GM12873 (cell line): ENCODE results near the gene ZFPM1.

ENCODE experiments used
- TF ChIP-seq, protein P1 (sequence below): IDR thresholded peaks from 2 replicates; pipeline ENCODE4 v1.5.1; 2012; ENCODE audit warnings: low read depth, mild to moderate bottlenecking, moderate library complexity, low read length, control low read depth; ENCODE audit not compliant: insufficient read depth; ENCODE audit errors: missing control alignments

ZFPM1 gene

DNA sequence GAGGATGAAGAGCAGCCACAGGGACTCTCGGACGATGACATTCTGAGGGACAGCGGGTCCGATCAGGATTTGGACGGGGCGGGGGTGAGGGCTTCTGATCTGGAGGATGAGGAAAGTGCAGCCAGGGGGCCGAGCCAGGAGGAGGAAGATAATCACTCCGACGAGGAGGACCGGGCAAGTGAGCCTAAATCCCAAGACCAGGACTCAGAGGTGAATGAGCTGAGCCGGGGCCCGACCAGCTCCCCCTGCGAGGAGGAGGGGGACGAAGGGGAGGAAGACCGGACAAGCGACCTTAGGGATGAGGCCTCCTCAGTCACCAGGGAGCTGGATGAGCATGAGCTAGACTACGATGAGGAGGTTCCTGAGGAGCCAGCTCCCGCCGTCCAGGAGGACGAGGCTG is 124.1 kb downstream of the ZFPM1 start:
- TF ChIP-seq, protein P1, sequence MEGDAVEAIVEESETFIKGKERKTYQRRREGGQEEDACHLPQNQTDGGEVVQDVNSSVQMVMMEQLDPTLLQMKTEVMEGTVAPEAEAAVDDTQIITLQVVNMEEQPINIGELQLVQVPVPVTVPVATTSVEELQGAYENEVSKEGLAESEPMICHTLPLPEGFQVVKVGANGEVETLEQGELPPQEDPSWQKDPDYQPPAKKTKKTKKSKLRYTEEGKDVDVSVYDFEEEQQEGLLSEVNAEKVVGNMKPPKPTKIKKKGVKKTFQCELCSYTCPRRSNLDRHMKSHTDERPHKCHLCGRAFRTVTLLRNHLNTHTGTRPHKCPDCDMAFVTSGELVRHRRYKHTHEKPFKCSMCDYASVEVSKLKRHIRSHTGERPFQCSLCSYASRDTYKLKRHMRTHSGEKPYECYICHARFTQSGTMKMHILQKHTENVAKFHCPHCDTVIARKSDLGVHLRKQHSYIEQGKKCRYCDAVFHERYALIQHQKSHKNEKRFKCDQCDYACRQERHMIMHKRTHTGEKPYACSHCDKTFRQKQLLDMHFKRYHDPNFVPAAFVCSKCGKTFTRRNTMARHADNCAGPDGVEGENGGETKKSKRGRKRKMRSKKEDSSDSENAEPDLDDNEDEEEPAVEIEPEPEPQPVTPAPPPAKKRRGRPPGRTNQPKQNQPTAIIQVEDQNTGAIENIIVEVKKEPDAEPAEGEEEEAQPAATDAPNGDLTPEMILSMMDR = no peak

DNA sequence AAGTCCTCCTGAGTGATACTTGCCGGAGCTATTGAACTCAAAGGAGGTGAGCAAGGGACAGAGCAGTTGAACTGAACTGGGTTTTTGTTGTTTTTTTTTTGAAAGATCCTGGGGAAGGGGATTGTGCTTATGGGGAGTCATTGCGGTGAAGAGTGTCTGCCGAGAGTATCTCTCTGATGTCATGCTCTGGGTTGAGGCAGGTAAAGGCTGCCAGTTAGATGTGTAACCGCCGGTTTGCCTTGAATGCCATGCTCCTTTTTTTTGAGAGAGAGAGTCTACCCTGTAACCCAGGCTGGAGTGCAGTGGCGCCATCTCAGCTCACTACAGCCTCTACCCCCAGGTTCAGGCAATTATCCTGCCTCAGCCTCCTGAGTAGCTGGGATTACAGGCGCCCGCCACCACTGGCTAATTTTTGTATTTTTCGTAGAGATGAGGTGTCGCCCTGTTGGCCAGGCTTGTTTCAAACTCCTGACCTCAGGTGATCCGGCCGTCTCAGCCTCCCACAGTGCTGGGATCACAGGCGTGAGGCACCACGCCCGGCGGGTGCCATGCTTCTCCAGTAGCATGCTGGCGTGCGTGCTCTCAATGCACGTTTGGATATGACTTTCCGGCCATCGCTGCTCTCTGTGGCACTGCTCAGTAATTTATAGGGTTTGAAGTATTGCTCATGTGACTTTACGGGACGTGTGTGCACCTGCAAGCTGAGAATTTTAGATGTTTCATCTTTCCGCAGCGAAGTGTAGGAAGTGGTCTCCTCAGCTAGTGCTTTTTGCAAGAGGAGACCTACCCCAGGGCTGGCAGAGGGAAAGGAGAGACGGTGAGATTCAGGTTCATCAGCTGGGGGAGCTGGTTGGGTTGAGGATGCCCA is 125.6 kb downstream of the ZFPM1 start:
- TF ChIP-seq, protein P1 = no peak

DNA sequence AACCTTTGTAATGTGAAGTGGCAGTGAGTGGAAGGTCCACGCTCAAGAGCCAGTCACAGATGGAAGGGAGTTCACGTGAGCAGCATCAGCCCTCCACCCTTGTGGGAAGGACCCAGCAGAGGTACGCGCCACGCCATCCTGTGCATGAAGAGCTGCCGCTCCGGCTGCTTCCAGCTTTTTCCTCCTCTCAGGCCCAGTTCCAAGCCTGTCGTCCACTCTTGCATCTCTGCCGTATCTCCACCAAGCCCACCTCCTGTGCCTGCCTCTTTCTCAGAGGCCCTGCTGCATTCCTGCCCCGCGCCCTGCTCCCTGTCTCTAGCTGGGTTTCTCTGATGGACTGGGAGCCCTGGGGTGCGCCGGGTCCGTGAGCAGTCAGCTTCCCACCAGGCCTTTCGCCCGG is 127.3 kb downstream of the ZFPM1 start:
- TF ChIP-seq, protein P1 = no peak

- TF ChIP-seq, protein P1 = no peak
Measured at GRCh38 chr16:88581033-88581432, 128.0 kb downstream of the ZFPM1 start.

GRCh38 chr16:88582912-88583575 is 130.0 kb downstream of the ZFPM1 start:
- TF ChIP-seq, protein P1 = no peak

- TF ChIP-seq, protein P1 = no peak
Measured at GRCh38 chr16:88584676-88585075, 131.6 kb downstream of the ZFPM1 start.

GRCh38 chr16:88585269-88585668 is 132.2 kb downstream of the ZFPM1 start:
- TF ChIP-seq, protein P1 = no peak
